GM12878 (cell line): Measurements from ENCODE around the gene AGGF1. TPM values are rescaled to one million over a fixed set of nuclear protein-coding genes. Genes with fewer than 3 reads are reported as not detected.

Source experiments
- ATAC-seq: fragments of 200-7000 bp; cut with Tn5 transposase; 3 replicates; pipeline ENCODE4 v1.9.1; 2020; ENCODE audit warnings: mild to moderate bottlenecking, moderate library complexity
- BruUV-seq: library from RNA; stranded (reverse); fragments of 400-500 nt; replicated peaks from 2 replicates; lab custom pipeline; 2021; lab: Mats Ljungman, UMichigan
- CTCF ChIA-PET: fragments of 300-600 bp; sonication (Branson Sonifier 250); formaldehyde crosslinking; extraction: SDS; loops from one replicate; lab custom pipeline; 2021; ENCODE audit warnings: inconsistent platforms; lab: Yijun Ruan, JAX
- POLR2A ChIA-PET: fragments of 350-600 bp; formaldehyde crosslinking; extraction: SDS; loops from one replicate; lab custom pipeline; 2021; ENCODE audit warnings: inconsistent platforms; lab: Charles Lee
- RAD21 ChIA-PET: fragments of 300-600 bp; sonication (Branson Sonifier 250); formaldehyde crosslinking; loops from one replicate; lab custom pipeline; 2023; ENCODE audit warnings: antibody characterized with exemption; ENCODE audit not compliant: unreplicated experiment; lab: Charles Lee
- SMC1A ChIA-PET: fragments of 300-600 bp; sonication (Branson Sonifier 250); formaldehyde crosslinking; loops from one replicate; lab custom pipeline; 2023; ENCODE audit not compliant: unreplicated experiment, uncharacterized antibody; lab: Charles Lee
- DNase-seq: peaks from one replicate; pipeline ENCODE4 v3.0.0-alpha.2; 2011; ENCODE audit warnings: low read depth, low spot score
- FAIRE-seq: peaks from 3 replicates; lab custom pipeline; 2011; peaks lifted over from hg19 to GRCh38; lab: Jason Lieb, UNC
- H2AFZ ChIP-seq: 2 replicates; pipeline ENCODE4 v1.6.0; 2011; ENCODE audit warnings: low read depth, low read length, control low read depth; ENCODE audit not compliant: control insufficient read depth
- H3K27ac ChIP-seq: 2 replicates; pipeline ENCODE4 v1.5.1; 2011; ENCODE audit warnings: control low read depth; ENCODE audit not compliant: control insufficient read depth, insufficient read depth
- H3K27me3 ChIP-seq, 2 experiments: replicated peaks in 1 of 2; 2 replicates each; pipeline versions ENCODE4 v1.6.0 to v1.6.1; 2011; ENCODE audit warnings: low read length in 1 of 2; ENCODE audit not compliant: control insufficient read depth in 2 of 2, insufficient read depth in 2 of 2
- H3K36me3 ChIP-seq, 2 experiments: 2 replicates each; pipeline ENCODE4 v1.5.1; 2011; ENCODE audit warnings: low read length in 1 of 2; ENCODE audit not compliant: control insufficient read depth in 2 of 2, insufficient read depth in 2 of 2
- H3K4me1 ChIP-seq: 2 replicates; pipeline ENCODE4 v1.6.1; 2011; ENCODE audit warnings: mild to moderate bottlenecking, low read length, moderate library complexity, mixed read lengths; ENCODE audit not compliant: control insufficient read depth, insufficient read depth
- H3K4me2 ChIP-seq: 2 replicates; pipeline ENCODE4 v1.6.0; 2011; ENCODE audit warnings: control low read depth; ENCODE audit not compliant: control insufficient read depth, insufficient read depth
- H3K4me3 ChIP-seq: fragments of 200-600 bp; sonication (generic); 2 replicates; pipeline ENCODE4 v1.5.1; 2016
- H3K79me2 ChIP-seq: 2 replicates; pipeline ENCODE4 v1.6.0; 2011; ENCODE audit warnings: low read length; ENCODE audit not compliant: control insufficient read depth, insufficient read depth
- H3K9ac ChIP-seq: 2 replicates; pipeline ENCODE4 v1.8.0; 2011; ENCODE audit warnings: low read length, control low read depth, mixed read lengths; ENCODE audit not compliant: control insufficient read depth, insufficient read depth
- H3K9me3 ChIP-seq: replicated peaks from 3 replicates; pipeline ENCODE4 v1.5.1; 2011; ENCODE audit warnings: mild to moderate bottlenecking, low read length; ENCODE audit not compliant: control insufficient read depth, insufficient read depth
- H4K20me1 ChIP-seq: 2 replicates; pipeline ENCODE4 v1.6.0; 2011; ENCODE audit not compliant: control insufficient read depth, insufficient read depth
- DPF2 ChIP-seq: fragments of 450-650 bp; IDR thresholded peaks from 2 replicates; pipeline ENCODE4 v1.6.1; 2017; ENCODE audit warnings: mild to moderate bottlenecking
- EZH2 ChIP-seq: IDR thresholded peaks from 2 replicates; pipeline ENCODE4 v1.6.1; 2012; ENCODE audit warnings: low read depth, mild to moderate bottlenecking, control low read depth, inconsistent platforms, low read length, borderline replicate concordance; ENCODE audit not compliant: control insufficient read depth
- IKZF1 ChIP-seq: fragments of 450-650 bp; conservative IDR thresholded peaks from 2 replicates; pipeline ENCODE4 v1.6.1; 2017; ENCODE audit warnings: antibody characterized with exemption, mild to moderate bottlenecking
- MEF2A ChIP-seq: IDR thresholded peaks from 2 replicates; pipeline ENCODE4 v1.6.1; 2011; ENCODE audit warnings: low read depth, mild to moderate bottlenecking, low read length, moderate library complexity; ENCODE audit not compliant: insufficient read depth
- MTA3 ChIP-seq: IDR thresholded peaks from 2 replicates; pipeline ENCODE4 v1.6.1; 2012; ENCODE audit warnings: low read length, inconsistent platforms, borderline replicate concordance
- NFXL1 ChIP-seq: fragments of 450-650 bp; IDR thresholded peaks from 2 replicates; pipeline ENCODE4 v1.6.1; 2017; ENCODE audit warnings: antibody characterized with exemption, mild to moderate bottlenecking, borderline replicate concordance
- NR2C1 ChIP-seq: fragments of 450-650 bp; IDR thresholded peaks from 2 replicates; pipeline ENCODE4 v1.6.1; 2017; ENCODE audit warnings: antibody characterized with exemption, mild to moderate bottlenecking, moderate library complexity
- NR2C2 ChIP-seq: IDR thresholded peaks from 2 replicates; pipeline ENCODE4 v1.6.1; 2011; ENCODE audit warnings: borderline replicate concordance, low read depth; ENCODE audit not compliant: control insufficient read depth, insufficient read length
- RCOR1 ChIP-seq: conservative IDR thresholded peaks from 2 replicates; pipeline ENCODE4 v1.6.1; 2012; ENCODE audit warnings: low read depth, low read length, improper control_type of control experiment
- RUNX3 ChIP-seq: IDR thresholded peaks from 2 replicates; pipeline ENCODE4 v1.6.1; 2012; ENCODE audit warnings: low read length, inconsistent platforms
- YBX1 ChIP-seq: fragments of 450-650 bp; IDR thresholded peaks from 2 replicates; pipeline ENCODE4 v1.6.1; 2016; ENCODE audit warnings: antibody characterized with exemption
- ZBED1 ChIP-seq: IDR thresholded peaks from 2 replicates; pipeline ENCODE4 v1.6.1; 2016; ENCODE audit warnings: borderline replicate concordance
- WGBS: methylation state at CpG from one replicate; pipeline ENCODE4 v1.1.6; 2016; ENCODE audit warnings: low lambda C conversion rate; ENCODE audit not compliant: insufficient replicate concordance, insufficient coverage; ENCODE audit errors: missing lambda C conversion rate; 5-methylcytosine and 5-hydroxymethylcytosine counted together
- in situ Hi-C: fragments of 300-500 bp; cut with MboI; formaldehyde crosslinking; loops from 9 replicates; pipeline ENCODE4 v1.14.3; 2018; ENCODE audit warnings: mixed read lengths
- intact Hi-C: fragments of 100-400 bp; cut with micrococcal nuclease; formaldehyde crosslinking; loops from one replicate; pipeline ENCODE4 v1.14.2; 2022; ENCODE audit not compliant: unreplicated experiment
- polyA plus RNA-seq, 11 experiments: library from polyadenylated mRNA; depleted of rRNA in 4 of 11; unstranded in 6 of 11; stranded (reverse) in 5 of 11; fragments of >200 nt; fragmentation: Nextera tagmentation in 4 of 11; fragmentation: Illumina TruSeq in 1 of 11; extraction: Ambion mirVana in 4 of 11; extraction: Trizol in 1 of 11; gene quantifications; 1 replicate in 1 of 11; 2 replicates in 10 of 11; pipeline versions ENCODE4 v1.2.1 to v1.2.3, GENCODE V29; 2011 to 2016; ENCODE audit warnings: inconsistent platforms in 2 of 11, missing spikeins in 2 of 11, low read depth in 1 of 11
- total RNA-seq, 4 experiments: library from RNA; depleted of rRNA in 3 of 4; stranded (reverse); fragments of >200 nt in 3 of 4; fragmentation: Illumina TruSeq in 1 of 4; extraction: Trizol in 1 of 4; gene quantifications; 2 replicates each; pipeline versions ENCODE4 v1.2.1 to v1.2.3, GENCODE V29; 2013 to 2021
- TF ChIP-seq, protein P1 (sequence below): fragments of 450-650 bp; formaldehyde crosslinking; IDR thresholded peaks from 2 replicates; pipeline ENCODE4 v1.4.0; 2022; ENCODE audit warnings: mild to moderate bottlenecking, moderate library complexity
- TF ChIP-seq, protein P2 (sequence below): IDR thresholded peaks from 2 replicates; pipeline ENCODE4 v1.6.1; 2011; ENCODE audit warnings: borderline replicate concordance, low read depth, mild to moderate bottlenecking, moderate library complexity, low read length; ENCODE audit not compliant: insufficient read depth, poor library complexity, severe bottlenecking
- TF ChIP-seq, protein P3 (sequence below): fragments of 450-650 bp; IDR thresholded peaks from 2 replicates; pipeline ENCODE4 v1.6.1; 2016; ENCODE audit warnings: mild to moderate bottlenecking
- TF ChIP-seq, protein P4 (sequence below): IDR thresholded peaks from 2 replicates; pipeline ENCODE4 v1.6.1; 2012; ENCODE audit warnings: low read depth, low read length, improper control_type of control experiment

Gene AGGF1
- total and polyA plus RNA-seq, 10 of the 15 experiments (the other 5 are each of a cell fraction or from before 2014, with no cell fraction given), result 7.3 to 43.4 (median 20.2) TPM

DNA sequence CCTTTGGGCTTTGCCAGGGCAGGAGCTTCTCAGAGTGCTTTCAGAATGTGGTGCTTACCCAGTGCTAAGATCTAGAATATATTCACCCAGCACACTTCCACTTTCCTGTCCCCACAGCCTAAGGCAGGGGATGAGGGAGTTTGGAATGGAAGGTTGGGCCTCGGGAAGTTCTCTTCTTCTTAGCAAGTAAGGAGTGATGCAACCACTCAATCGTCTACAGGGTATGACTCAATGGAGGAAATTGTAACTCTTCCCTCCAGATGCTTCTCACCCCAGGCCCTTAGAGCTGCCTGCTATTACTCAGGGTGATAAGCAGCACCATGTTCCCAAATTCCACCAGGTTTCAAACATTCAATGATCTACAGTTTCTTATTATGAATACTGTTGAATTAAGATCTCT is 30.8 kb upstream of the AGGF1 start:
- Histone ChIP-seq H3K4me1 (no peaks in the 10 kb centered on the region), H3K9me3 (no peaks in the 10 kb centered on the region), H3K27me3 (no peaks in the 10 kb centered on the region; a peak in 1 of 4 replicates), H3K27ac (no peak overlapping the region), H3K4me2 (no peak overlapping the region), H2AFZ (no peak overlapping the region), H3K4me3 (no peak overlapping the region), H3K79me2 (no peaks in the 10 kb centered on the region), H4K20me1 (no peaks in the 10 kb centered on the region), H3K9ac (no peak overlapping the region), H3K36me3 (no peaks in the 10 kb centered on the region)
- ChIA-PET RAD21 (no interaction called here), POLR2A (interaction anchor here (0.6 kb wide), 1 partner anchor 78 kb away, joined by 3 read pairs; no protein-coding TSS in a partner anchor), CTCF (interaction anchor here (0.8 kb wide), 1 partner anchor 17 kb away, joined by 3 read pairs; no protein-coding TSS in a partner anchor), SMC1A (no interaction called here)
- FAIRE-seq (no peak), DNase-seq (no peak), ATAC-seq (no peak)
- intact Hi-C loops (no loop called here), in situ Hi-C loops (no loop called here)
- BruUV-seq, result no TSS peak
- WGBS, result 47% methylated on average over 2 of the region's 2 CpGs
- TF ChIP-seq RCOR1 (no peak), ZBED1 (no peak), RUNX3 (no peak), YBX1 (no peak), NFXL1 (no peak), IKZF1 (no peak), DPF2 (no peak), NR2C1 (no peak), EZH2 (no peak), MEF2A (no peak), NR2C2 (no peak), MTA3 (no peak)
- TF ChIP-seq, protein P1, sequence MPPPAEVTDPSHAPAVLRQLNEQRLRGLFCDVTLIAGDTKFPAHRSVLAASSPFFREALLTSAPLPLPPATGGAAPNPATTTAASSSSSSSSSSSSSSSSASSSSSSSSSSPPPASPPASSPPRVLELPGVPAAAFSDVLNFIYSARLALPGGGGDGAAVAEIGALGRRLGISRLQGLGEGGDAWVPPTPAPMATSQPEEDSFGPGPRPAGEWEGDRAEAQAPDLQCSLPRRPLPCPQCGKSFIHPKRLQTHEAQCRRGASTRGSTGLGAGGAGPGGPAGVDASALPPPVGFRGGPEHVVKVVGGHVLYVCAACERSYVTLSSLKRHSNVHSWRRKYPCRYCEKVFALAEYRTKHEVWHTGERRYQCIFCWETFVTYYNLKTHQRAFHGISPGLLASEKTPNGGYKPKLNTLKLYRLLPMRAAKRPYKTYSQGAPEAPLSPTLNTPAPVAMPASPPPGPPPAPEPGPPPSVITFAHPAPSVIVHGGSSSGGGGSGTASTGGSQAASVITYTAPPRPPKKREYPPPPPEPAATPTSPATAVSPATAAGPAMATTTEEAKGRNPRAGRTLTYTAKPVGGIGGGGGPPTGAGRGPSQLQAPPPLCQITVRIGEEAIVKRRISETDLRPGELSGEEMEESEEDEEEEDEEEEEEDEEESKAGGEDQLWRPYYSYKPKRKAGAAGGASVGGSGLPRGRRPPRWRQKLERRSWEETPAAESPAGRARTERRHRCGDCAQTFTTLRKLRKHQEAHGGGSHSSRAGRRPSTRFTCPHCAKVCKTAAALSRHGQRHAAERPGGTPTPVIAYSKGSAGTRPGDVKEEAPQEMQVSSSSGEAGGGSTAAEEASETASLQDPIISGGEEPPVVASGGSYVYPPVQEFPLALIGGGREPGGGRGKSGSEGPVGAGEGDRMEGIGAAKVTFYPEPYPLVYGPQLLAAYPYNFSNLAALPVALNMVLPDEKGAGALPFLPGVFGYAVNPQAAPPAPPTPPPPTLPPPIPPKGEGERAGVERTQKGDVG (CRISPR knock-in tag), result no peak
- TF ChIP-seq, protein P2, sequence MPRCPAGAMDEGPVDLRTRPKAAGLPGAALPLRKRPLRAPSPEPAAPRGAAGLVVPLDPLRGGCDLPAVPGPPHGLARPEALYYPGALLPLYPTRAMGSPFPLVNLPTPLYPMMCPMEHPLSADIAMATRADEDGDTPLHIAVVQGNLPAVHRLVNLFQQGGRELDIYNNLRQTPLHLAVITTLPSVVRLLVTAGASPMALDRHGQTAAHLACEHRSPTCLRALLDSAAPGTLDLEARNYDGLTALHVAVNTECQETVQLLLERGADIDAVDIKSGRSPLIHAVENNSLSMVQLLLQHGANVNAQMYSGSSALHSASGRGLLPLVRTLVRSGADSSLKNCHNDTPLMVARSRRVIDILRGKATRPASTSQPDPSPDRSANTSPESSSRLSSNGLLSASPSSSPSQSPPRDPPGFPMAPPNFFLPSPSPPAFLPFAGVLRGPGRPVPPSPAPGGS, result no peak
- TF ChIP-seq, protein P3, sequence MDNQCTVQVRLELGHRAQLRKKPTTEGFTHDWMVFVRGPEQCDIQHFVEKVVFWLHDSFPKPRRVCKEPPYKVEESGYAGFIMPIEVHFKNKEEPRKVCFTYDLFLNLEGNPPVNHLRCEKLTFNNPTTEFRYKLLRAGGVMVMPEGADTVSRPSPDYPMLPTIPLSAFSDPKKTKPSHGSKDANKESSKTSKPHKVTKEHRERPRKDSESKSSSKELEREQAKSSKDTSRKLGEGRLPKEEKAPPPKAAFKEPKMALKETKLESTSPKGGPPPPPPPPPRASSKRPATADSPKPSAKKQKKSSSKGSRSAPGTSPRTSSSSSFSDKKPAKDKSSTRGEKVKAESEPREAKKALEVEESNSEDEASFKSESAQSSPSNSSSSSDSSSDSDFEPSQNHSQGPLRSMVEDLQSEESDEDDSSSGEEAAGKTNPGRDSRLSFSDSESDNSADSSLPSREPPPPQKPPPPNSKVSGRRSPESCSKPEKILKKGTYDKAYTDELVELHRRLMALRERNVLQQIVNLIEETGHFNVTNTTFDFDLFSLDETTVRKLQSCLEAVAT, result no peak
- TF ChIP-seq, protein P4, sequence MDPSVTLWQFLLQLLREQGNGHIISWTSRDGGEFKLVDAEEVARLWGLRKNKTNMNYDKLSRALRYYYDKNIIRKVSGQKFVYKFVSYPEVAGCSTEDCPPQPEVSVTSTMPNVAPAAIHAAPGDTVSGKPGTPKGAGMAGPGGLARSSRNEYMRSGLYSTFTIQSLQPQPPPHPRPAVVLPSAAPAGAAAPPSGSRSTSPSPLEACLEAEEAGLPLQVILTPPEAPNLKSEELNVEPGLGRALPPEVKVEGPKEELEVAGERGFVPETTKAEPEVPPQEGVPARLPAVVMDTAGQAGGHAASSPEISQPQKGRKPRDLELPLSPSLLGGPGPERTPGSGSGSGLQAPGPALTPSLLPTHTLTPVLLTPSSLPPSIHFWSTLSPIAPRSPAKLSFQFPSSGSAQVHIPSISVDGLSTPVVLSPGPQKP, result no peak
